ENCODE measurements around the gene CSF3.

CSF3 gene

DNA sequence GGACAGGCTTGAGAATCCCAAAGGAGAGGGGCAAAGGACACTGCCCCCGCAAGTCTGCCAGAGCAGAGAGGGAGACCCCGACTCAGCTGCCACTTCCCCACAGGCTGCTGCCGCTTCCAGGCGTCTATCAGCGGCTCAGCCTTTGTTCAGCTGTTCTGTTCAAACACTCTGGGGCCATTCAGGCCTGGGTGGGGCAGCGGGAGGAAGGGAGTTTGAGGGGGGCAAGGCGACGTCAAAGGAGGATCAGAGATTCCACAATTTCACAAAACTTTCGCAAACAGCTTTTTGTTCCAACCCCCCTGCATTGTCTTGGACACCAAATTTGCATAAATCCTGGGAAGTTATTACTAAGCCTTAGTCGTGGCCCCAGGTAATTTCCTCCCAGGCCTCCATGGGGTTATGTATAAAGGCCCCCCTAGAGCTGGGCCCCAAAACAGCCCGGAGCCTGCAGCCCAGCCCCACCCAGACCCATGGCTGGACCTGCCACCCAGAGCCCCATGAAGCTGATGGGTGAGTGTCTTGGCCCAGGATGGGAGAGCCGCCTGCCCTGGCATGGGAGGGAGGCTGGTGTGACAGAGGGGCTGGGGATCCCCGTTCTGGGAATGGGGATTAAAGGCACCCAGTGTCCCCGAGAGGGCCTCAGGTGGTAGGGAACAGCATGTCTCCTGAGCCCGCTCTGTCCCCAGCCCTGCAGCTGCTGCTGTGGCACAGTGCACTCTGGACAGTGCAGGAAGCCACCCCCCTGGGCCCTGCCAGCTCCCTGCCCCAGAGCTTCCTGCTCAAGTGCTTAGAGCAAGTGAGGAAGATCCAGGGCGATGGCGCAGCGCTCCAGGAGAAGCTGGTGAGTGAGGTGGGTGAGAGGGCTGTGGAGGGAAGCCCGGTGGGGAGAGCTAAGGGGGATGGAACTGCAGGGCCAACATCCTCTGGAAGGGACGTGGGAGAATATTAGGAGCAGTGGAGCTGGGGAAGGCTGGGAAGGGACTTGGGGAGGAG lies at the start of gene CSF3:
Gene CSF3 (plus strand): TSS at position 436 of the 993 bp plus-strand sequence. CDS start 35 bp downstream, at position 471.
- Mint-ChIP-seq H3K27me3 (no peaks in the 10 kb centered on the region), H3K27ac (no peak within 1 kb of the TSS), H3K4me3 (no peak within 1 kb of the TSS), H3K4me1 (ENCODE audit: low read depth) (peaks cover 7% of the 10 kb centered on the region), H3K36me3 (no peaks in the 10 kb centered on the region), H3K9me3 (ENCODE audit: low read depth) (no peaks in the 10 kb centered on the region)

DNA sequence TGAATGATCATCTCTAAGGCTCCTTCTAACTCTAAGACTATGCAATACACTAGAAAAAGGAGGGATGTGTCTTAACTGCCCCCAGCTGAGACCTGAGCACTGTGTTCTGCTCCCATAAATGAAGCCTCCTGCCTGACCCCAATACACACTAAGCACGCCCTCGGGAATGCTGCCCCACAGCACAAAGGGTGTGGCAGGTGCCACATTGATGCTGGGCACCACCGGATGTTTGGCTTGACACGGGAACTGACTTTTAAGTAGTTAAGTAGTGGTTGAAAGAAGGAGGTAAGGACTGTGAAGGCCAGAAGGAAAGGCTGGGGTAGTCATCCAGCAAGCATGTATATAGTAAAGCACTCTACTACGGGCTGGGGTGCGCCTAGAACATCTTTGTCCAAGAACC lies 48.5 kb upstream of the CSF3 start:
- Mint-ChIP-seq H3K27ac (no peak overlapping the region), H3K4me3 (no peak overlapping the region), H3K36me3 (no peaks in the 10 kb centered on the region), H3K9me3 (ENCODE audit: low read depth) (no peaks in the 10 kb centered on the region), H3K4me1 (ENCODE audit: low read depth) (peaks cover 23% of the 10 kb centered on the region), H3K27me3 (no peaks in the 10 kb centered on the region)

DNA sequence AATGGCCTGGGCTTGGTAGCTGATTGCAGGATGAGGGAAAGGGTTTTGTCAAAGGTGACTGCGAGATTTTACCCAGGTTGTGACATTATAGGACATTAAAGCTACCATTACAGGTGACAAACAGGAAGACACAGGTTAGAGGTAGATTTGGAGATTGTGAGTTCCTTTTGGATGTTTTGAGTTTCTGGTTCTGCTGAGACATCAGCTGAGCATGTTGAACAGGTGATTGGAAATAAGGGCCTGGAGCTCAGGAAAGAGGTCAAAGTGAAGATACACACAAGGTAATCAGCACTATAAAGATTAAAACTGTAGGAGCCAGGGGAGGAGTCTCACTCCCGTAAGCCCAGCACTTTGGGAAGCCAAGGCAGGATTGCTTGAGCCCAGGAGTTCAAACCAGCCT lies 46.5 kb upstream of the CSF3 start:
- H3K27ac Mint-ChIP-seq = no peak overlapping the region
- H3K4me1 Mint-ChIP-seq (ENCODE audit: low read depth) = peaks cover 6% of the 10 kb centered on the region
- no peaks in the 10 kb centered on the region for H3K27me3 Mint-ChIP-seq
- H3K4me3 Mint-ChIP-seq = no peak overlapping the region
- H3K9me3 Mint-ChIP-seq (ENCODE audit: low read depth) = no peaks in the 10 kb centered on the region
- H3K36me3 Mint-ChIP-seq = no peaks in the 10 kb centered on the region

GRCh38 chr17:39969375-39969774 lies 45.9 kb upstream of the CSF3 start:
- H3K36me3 Mint-ChIP-seq = no peaks in the 10 kb centered on the region
- peaks cover 3% of the 10 kb centered on the region for H3K4me1 Mint-ChIP-seq (ENCODE audit: low read depth)
- no peak overlapping the region for H3K4me3 Mint-ChIP-seq
- H3K9me3 Mint-ChIP-seq (ENCODE audit: low read depth) = no peaks in the 10 kb centered on the region
- H3K27me3 Mint-ChIP-seq = no peaks in the 10 kb centered on the region
- no peak overlapping the region for H3K27ac Mint-ChIP-seq

DNA sequence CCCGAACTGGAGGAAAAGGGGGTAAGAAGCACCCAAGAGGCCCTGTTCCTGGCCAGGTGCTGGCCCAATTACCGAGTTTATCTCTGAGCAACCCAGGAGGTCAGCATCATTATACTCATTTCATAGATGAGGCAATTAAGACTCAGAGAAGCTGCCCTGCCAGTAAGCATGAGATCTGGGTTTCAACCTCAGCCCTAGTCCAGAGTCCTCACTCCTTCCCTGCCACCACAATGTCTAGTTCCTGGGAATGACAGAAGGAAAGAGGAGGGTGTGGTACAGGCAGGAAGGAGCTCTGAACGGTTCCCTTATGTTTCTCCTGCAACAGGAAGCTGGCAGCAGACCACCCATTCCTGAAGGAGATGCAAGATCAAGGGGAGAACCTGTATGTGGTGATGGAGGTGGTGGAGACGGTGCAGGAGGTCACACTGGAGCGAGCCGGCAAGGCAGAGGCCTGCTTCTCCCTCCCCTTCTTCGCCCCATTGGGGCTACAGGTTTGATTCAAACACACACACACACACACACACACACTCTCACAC lies 45.0 kb upstream of the CSF3 start:
- H3K4me3 Mint-ChIP-seq = no peak overlapping the region
- H3K27ac Mint-ChIP-seq = no peak overlapping the region
- H3K4me1 Mint-ChIP-seq (ENCODE audit: low read depth) = no peaks in the 10 kb centered on the region
- H3K27me3 Mint-ChIP-seq = no peaks in the 10 kb centered on the region
- H3K36me3 Mint-ChIP-seq = no peaks in the 10 kb centered on the region
- no peaks in the 10 kb centered on the region for H3K9me3 Mint-ChIP-seq (ENCODE audit: low read depth)

DNA sequence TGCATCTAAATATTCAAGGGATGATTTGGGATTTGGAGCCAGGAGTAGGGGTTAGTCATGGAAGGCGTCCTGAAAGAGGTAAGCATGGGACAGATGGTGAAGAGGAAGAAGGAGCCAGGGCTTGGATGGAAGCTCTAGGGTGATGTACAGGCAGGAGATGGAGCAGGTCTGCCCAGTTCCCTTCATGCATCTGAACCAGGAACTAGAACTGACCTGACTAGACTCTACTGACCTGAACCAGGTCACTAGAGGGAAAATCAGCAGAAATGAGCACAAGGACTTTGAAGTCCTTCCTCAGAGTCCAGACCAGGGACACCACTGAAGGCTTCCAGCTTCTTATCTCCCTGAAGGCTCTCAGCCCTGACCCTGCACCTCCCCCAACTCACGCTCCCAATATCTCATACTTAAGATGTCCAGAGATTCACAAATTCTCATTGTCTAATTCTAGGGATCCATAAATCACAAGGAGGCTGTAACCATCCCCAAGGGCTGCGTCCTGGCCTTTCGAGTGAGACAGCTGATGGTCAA lies 44.1 kb upstream of the CSF3 start:
- Mint-ChIP-seq H3K9me3 (ENCODE audit: low read depth) (no peaks in the 10 kb centered on the region), H3K4me3 (no peak overlapping the region), H3K36me3 (no peaks in the 10 kb centered on the region), H3K4me1 (ENCODE audit: low read depth) (no peaks in the 10 kb centered on the region), H3K27me3 (no peaks in the 10 kb centered on the region), H3K27ac (no peak overlapping the region)

DNA sequence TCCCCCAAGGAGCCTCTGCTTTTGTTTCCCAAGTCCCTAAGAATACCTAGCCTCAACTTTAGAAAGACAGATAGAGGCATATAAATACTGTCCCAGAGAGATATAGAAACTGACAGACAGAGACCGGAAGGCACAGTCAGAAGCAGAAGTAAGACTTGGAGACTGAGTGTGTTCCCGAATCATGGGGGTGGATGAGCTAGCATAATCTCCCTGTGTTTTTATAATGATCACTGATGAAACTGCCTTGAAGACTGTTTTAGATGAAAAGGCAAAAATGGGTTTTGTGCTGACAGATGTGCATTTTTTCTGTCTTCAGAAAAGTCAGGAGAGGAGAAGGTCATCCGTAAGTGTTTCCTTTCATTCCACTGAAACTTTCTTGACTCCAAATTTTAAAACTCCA lies 43.0 kb upstream of the CSF3 start:
- Mint-ChIP-seq H3K36me3 (no peaks in the 10 kb centered on the region), H3K27me3 (no peaks in the 10 kb centered on the region), H3K27ac (no peak overlapping the region), H3K4me3 (no peak overlapping the region), H3K9me3 (ENCODE audit: low read depth) (no peaks in the 10 kb centered on the region), H3K4me1 (ENCODE audit: low read depth) (no peaks in the 10 kb centered on the region)

- Mint-ChIP-seq H3K4me1 (ENCODE audit: low read depth) (no peaks in the 10 kb centered on the region), H3K36me3 (no peaks in the 10 kb centered on the region), H3K4me3 (no peak overlapping the region), H3K27ac (no peak overlapping the region), H3K9me3 (ENCODE audit: low read depth) (no peaks in the 10 kb centered on the region), H3K27me3 (no peaks in the 10 kb centered on the region)
Measured at GRCh38 chr17:39973496-39973895, 41.7 kb upstream of the CSF3 start.

DNA sequence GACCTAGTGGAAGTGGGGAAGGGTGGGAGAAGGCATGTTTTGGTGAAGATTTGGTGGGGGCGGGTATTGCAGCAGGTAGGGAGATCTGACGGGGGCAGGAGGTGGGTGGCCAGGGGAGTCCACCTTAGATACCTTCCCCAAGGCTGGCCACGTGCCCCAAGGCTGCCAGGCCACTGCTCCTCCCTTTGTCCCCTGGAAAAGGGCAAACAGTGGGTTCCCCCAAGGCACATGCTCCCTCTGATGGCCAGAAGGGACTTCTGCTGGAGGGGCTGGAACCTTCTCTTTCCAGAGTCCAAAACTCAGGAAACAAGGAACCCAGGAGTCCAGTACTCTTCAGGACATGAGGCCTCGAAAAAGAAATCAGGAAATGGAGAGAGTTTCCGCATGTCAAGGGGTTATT lies 40.8 kb upstream of the CSF3 start:
- H3K27ac Mint-ChIP-seq = no peak overlapping the region

DNA sequence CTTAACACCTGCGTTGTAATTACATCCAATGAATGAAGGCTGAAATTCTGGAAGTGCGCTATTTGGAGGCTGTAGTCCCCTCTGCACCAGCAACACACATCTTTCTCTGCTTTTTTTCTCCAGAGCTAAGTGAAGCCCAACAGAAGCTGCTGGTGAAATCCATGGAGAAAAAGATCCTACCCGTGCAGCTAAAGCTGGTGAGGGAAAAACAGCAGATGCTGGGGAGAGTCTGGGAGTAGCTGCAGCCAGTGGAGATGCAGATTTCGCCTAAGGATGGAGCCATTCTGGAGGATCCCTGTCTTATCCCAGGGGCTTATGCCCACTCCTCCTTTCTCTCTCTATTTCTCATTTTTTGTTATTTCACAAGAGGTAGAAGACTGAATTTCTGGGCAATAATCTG lies 39.4 kb upstream of the CSF3 start:
- Mint-ChIP-seq H3K4me3 (no peak overlapping the region), H3K9me3 (ENCODE audit: low read depth) (no peaks in the 10 kb centered on the region), H3K27ac (no peak overlapping the region), H3K27me3 (no peaks in the 10 kb centered on the region), H3K4me1 (ENCODE audit: low read depth) (peaks cover 14% of the 10 kb centered on the region), H3K36me3 (no peaks in the 10 kb centered on the region)

More for the DNA sequence above, 40.8 kb upstream of the CSF3 start:
- peaks cover 4% of the 10 kb centered on the region for H3K4me1 Mint-ChIP-seq (ENCODE audit: low read depth)
- H3K9me3 Mint-ChIP-seq (ENCODE audit: low read depth) = no peaks in the 10 kb centered on the region
- no peak overlapping the region for H3K4me3 Mint-ChIP-seq
- H3K36me3 Mint-ChIP-seq = no peaks in the 10 kb centered on the region
- H3K27me3 Mint-ChIP-seq = no peaks in the 10 kb centered on the region

- Mint-ChIP-seq H3K4me1 (ENCODE audit: low read depth) (peaks cover 33% of the 10 kb centered on the region), H3K27ac (no peak overlapping the region), H3K27me3 (no peaks in the 10 kb centered on the region), H3K4me3 (peak overlapping the region; percentile 95), H3K36me3 (no peaks in the 10 kb centered on the region), H3K9me3 (ENCODE audit: low read depth) (no peaks in the 10 kb centered on the region)
Measured at GRCh38 chr17:39979016-39979670, 36.1 kb upstream of the CSF3 start.

DNA sequence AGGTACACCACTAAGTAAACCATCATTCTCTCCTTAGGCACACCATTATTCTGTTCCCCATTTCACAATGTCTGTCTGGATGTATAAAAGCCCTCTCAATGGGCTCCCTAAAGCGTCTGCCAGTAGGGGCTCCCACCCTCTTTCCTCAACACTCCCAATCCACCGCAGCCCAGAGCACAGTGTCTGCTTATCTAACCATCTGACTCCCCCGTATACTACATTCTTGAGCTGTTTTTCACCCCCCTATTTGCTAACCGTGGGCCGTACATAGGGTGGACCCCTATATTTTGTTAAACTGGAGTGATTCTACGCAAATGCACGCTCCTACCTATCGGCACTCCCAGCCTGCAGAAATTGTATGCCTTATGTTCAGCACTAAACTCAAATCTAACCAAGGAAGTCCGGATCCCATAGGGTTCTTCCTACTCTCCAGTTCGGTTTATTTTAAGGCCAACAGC lies 35.3 kb upstream of the CSF3 start:
- Mint-ChIP-seq H3K9me3 (ENCODE audit: low read depth) (no peaks in the 10 kb centered on the region), H3K4me3 (peak overlapping the region; percentile 95), H3K36me3 (no peaks in the 10 kb centered on the region), H3K4me1 (ENCODE audit: low read depth) (peaks cover 34% of the 10 kb centered on the region), H3K27me3 (no peaks in the 10 kb centered on the region), H3K27ac (peak overlapping the region; percentile 92)

GRCh38 chr17:39980351-39981206 lies 34.7 kb upstream of the CSF3 start, which contains the start of gene PSMD3:
TSS of gene PSMD3 (plus strand) at chr17:39980807. CDS start at chr17:39980971, 164 bp downstream.
- no peaks in the 10 kb centered on the region for H3K36me3 Mint-ChIP-seq
- H3K27me3 Mint-ChIP-seq = no peaks in the 10 kb centered on the region
- H3K4me1 Mint-ChIP-seq (ENCODE audit: low read depth) = peaks cover 36% of the 10 kb centered on the region
- H3K4me3 Mint-ChIP-seq = peak within 1 kb of the TSS; percentile 95
- peak within 1 kb of the TSS; percentile 92 for H3K27ac Mint-ChIP-seq
- H3K9me3 Mint-ChIP-seq (ENCODE audit: low read depth) = no peaks in the 10 kb centered on the region

DNA sequence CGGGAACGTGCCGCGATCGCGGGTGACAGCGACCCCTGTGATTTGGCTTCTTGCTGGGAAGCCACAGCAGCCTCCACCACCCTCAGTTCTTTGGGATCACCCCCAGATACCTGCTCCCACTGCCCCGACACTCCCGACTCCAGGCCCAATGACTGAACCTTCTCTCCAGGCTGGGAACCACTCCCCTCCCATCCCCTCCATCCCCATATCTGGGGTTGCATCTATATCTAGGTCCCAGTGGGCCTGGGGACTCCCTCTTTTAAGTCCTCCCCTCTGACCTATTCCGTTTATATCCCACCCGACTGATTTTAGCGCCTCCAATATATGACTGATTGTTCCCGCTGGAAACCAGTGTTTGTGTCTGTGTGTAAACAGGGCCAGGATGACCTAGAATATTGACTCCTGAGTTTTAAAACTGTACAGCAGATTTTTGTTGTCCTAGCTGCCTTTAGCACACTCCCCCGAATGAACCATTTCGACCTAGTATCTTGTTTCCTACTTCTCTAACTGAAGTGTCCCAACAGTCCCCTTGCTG lies 34.0 kb upstream of the CSF3 start:
- peak overlapping the region; percentile 92 for H3K27ac Mint-ChIP-seq
- no peaks in the 10 kb centered on the region for H3K9me3 Mint-ChIP-seq (ENCODE audit: low read depth)
- no peaks in the 10 kb centered on the region for H3K27me3 Mint-ChIP-seq
- peak overlapping the region; percentile 95 for H3K4me3 Mint-ChIP-seq
- peaks cover 38% of the 10 kb centered on the region for H3K4me1 Mint-ChIP-seq (ENCODE audit: low read depth)
- no peaks in the 10 kb centered on the region for H3K36me3 Mint-ChIP-seq

All from activated naive CD8-positive, alpha-beta T cell (primary cell).